ENCODE results near the gene SLC25A23. TPM values are rescaled to one million over a fixed set of nuclear protein-coding genes. Genes with fewer than 3 reads are reported as not detected.

Gene SLC25A23
- total and polyA plus RNA-seq, 10 of the 15 experiments (the other 5 are each of a cell fraction or from before 2014, with no cell fraction given), result 10.2 to 85.8 (median 50.0) TPM

DNA sequence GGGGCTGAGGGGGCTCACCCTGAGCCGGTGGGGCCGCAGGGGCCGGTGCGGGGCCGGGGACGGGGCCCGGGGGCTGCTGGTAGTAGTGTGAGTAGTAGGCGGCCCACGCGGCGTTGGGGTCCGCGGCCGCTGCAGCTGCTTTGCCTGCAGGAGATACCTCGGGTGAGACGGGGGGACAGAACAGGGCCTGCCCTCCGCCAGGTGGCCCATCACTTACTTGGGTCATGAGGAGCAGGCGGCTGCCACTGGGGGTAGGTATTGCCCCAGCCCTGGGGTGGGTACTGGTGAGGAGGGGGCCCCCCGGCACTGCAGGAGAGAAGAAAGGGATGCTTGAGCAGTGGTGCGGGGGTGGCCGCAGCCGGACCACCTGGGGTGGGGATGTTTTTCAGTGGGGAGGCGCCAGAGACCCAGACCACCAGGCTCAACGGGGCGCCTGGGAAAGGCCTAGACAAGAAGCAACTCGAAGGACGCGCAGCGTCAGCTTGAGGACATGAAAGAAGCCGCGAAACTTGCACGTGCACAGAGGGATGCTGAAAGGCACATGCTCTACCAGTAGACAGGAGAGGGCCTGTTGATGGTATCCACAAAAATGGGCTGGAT lies 43.9 kb downstream of the SLC25A23 start:
- ChIA-PET CTCF (no interaction called here), RAD21 (ENCODE audit: unreplicated experiment) (no interaction called here), POLR2A (no interaction called here), SMC1A (ENCODE audit: uncharacterized antibody, unreplicated experiment) (no interaction called here)
- Histone ChIP-seq H3K9me3 (replicated peaks; ENCODE audit: control insufficient read depth, insufficient read depth, low read length) (no peaks in the 10 kb centered on the region), H3K4me2 (ENCODE audit: control insufficient read depth, insufficient read depth) (no peak overlapping the region), H3K4me1 (ENCODE audit: control insufficient read depth, insufficient read depth, low read length) (no peaks in the 10 kb centered on the region), H3K36me3 (ENCODE audit: control insufficient read depth in 2 of 2, insufficient read depth in 2 of 2, low read length in 1 of 2) (peaks cover 27 to 52% of the 10 kb centered on the region in 2 experiments), H3K9ac (ENCODE audit: control insufficient read depth, insufficient read depth, low read length) (no peak overlapping the region), H3K79me2 (ENCODE audit: control insufficient read depth, insufficient read depth, low read length) (peaks cover 11% of the 10 kb centered on the region), H3K27me3 (replicated peaks in 1 of 2; ENCODE audit: control insufficient read depth in 2 of 2, insufficient read depth in 2 of 2, low read length in 1 of 2) (no peaks in the 10 kb centered on the region), H2AFZ (ENCODE audit: control insufficient read depth, low read depth, low read length) (no peak overlapping the region), H3K27ac (ENCODE audit: control insufficient read depth, insufficient read depth) (no peak overlapping the region), H3K4me3 (no peak overlapping the region), H4K20me1 (ENCODE audit: control insufficient read depth, insufficient read depth) (peaks cover 8% of the 10 kb centered on the region; the same call in 1 of the 2 replicates)
- in situ Hi-C loops (cut with MboI), result no loop called here
- FAIRE-seq (no peak), ATAC-seq (no peak), DNase-seq (ENCODE audit: low read depth, low spot score) (no peak)
- BruUV-seq (replicated peaks), result no TSS peak
- intact Hi-C loops (cut with micrococcal nuclease; ENCODE audit: unreplicated experiment), result no loop called here
- WGBS (ENCODE audit: insufficient coverage, insufficient replicate concordance, low lambda C conversion rate, missing lambda C conversion rate), result 98% methylated on average over 30 of the region's 32 CpGs
- TF ChIP-seq MYC (IDR thresholded peaks at IDR 0.05; ENCODE audit: insufficient read depth, insufficient read length, insufficient replicate concordance, low read length, severe bottlenecking) (no peak), RAD51 (IDR thresholded peaks at IDR 0.05) (no peak), HDAC2 (IDR thresholded peaks at IDR 0.05) (no peak), POLR2A (IDR thresholded peaks at IDR 0.05; ENCODE audit: low read depth, low read length) (peak; percentile 41; the same call in 1 of the 2 replicates)

DNA sequence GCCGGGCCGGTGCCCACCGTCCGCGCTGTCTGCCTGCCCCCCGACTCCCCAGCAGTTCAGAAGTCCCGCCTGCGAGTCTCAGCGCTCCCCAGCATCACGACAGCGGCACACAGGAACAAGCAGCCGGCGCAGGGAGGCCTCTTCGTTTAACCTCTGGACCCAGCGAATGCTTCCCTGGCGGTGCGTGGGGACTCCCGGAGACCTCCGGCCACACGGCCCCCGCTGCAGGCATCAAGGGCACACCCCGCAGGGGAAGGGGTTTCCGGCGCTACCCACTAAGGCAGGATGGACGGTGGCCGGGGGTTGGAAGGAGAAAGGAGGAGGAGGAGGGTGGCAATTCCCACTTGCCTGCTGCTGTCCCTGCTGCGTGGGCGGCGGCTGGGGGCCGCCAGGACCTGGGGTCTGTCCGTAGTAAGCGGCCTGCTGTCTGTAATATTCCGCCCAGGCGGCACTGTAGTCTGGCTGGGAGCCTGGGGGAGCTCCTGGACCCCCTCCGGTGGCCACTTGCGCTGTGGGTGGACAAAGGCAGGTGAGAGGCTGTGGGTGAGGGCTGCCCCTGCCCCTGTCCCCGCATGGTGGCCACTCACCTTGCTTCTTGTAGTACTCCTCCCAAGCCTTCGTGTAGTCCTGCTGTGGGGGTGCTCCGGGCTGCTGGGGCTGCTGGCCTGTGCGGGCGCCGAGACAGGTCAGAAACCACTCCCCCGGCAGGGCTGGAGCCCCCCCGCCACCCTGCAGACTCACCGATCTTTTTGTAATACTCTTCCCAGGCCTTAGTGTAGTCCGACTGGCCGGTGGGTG lies 44.6 kb downstream of the SLC25A23 start:
- no peak overlapping the region for H3K27ac ChIP-seq (ENCODE audit: control insufficient read depth, insufficient read depth)
- H3K9me3 ChIP-seq (replicated peaks; ENCODE audit: control insufficient read depth, insufficient read depth, low read length), result no peaks in the 10 kb centered on the region
- ChIA-PET CTCF (no interaction called here), RAD21 (ENCODE audit: unreplicated experiment) (no interaction called here), POLR2A (no interaction called here), SMC1A (ENCODE audit: uncharacterized antibody, unreplicated experiment) (no interaction called here)
- in situ Hi-C loops (cut with MboI), result no loop called here
- no peak overlapping the region for H2AFZ ChIP-seq (ENCODE audit: control insufficient read depth, low read depth, low read length)
- no peak overlapping the region for H3K4me2 ChIP-seq (ENCODE audit: control insufficient read depth, insufficient read depth)
- H3K27me3 ChIP-seq (replicated peaks in 1 of 2; ENCODE audit: control insufficient read depth in 2 of 2, insufficient read depth in 2 of 2, low read length in 1 of 2), result no peaks in the 10 kb centered on the region
- H3K4me3 ChIP-seq, result no peak overlapping the region
- H3K9ac ChIP-seq (ENCODE audit: control insufficient read depth, insufficient read depth, low read length), result no peak overlapping the region
- intact Hi-C loops (cut with micrococcal nuclease; ENCODE audit: unreplicated experiment), result no loop called here
- no TSS peak for BruUV-seq (replicated peaks)
- H3K36me3 ChIP-seq (ENCODE audit: control insufficient read depth in 2 of 2, insufficient read depth in 2 of 2, low read length in 1 of 2), result peaks cover 22 to 45% of the 10 kb centered on the region in 2 experiments; a peak in 3 of 4 replicates
- peaks cover 7% of the 10 kb centered on the region; the same call in 1 of the 2 replicates for H4K20me1 ChIP-seq (ENCODE audit: control insufficient read depth, insufficient read depth)
- no peak for ATAC-seq
- FAIRE-seq, result no peak
- no peak for DNase-seq (ENCODE audit: low read depth, low spot score)
- WGBS (ENCODE audit: insufficient coverage, insufficient replicate concordance, low lambda C conversion rate, missing lambda C conversion rate), result 94% methylated on average over 47 of the region's 47 CpGs
- H3K4me1 ChIP-seq (ENCODE audit: control insufficient read depth, insufficient read depth, low read length), result no peaks in the 10 kb centered on the region
- peaks cover 5% of the 10 kb centered on the region for H3K79me2 ChIP-seq (ENCODE audit: control insufficient read depth, insufficient read depth, low read length)
- TF ChIP-seq, protein P1, sequence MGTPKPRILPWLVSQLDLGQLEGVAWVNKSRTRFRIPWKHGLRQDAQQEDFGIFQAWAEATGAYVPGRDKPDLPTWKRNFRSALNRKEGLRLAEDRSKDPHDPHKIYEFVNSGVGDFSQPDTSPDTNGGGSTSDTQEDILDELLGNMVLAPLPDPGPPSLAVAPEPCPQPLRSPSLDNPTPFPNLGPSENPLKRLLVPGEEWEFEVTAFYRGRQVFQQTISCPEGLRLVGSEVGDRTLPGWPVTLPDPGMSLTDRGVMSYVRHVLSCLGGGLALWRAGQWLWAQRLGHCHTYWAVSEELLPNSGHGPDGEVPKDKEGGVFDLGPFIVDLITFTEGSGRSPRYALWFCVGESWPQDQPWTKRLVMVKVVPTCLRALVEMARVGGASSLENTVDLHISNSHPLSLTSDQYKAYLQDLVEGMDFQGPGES (IDR thresholded peaks at IDR 0.05), result no peak
- TF ChIP-seq POLR2A (IDR thresholded peaks at IDR 0.05; ENCODE audit: low read depth, low read length) (peak; percentile 18; the same call in 1 of the 2 replicates), FOXM1 (IDR thresholded peaks at IDR 0.05; ENCODE audit: low read depth, low read length) (no peak), PML (IDR thresholded peaks at IDR 0.05; ENCODE audit: low read length) (no peak), IRF4 (IDR thresholded peaks at IDR 0.05; ENCODE audit: low read depth, low read length) (no peak), RUNX3 (IDR thresholded peaks at IDR 0.05; ENCODE audit: low read length) (no peak)
- TF ChIP-seq, protein P2, sequence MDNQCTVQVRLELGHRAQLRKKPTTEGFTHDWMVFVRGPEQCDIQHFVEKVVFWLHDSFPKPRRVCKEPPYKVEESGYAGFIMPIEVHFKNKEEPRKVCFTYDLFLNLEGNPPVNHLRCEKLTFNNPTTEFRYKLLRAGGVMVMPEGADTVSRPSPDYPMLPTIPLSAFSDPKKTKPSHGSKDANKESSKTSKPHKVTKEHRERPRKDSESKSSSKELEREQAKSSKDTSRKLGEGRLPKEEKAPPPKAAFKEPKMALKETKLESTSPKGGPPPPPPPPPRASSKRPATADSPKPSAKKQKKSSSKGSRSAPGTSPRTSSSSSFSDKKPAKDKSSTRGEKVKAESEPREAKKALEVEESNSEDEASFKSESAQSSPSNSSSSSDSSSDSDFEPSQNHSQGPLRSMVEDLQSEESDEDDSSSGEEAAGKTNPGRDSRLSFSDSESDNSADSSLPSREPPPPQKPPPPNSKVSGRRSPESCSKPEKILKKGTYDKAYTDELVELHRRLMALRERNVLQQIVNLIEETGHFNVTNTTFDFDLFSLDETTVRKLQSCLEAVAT (IDR thresholded peaks at IDR 0.05), result no peak
